ENCODE results near the gene XPO5. TPM values are rescaled to one million over a fixed set of nuclear protein-coding genes. Genes with fewer than 3 reads are reported as not detected.

XPO5 gene
- total RNA-seq, result 100 to 1,000 TPM; 119 to 121 TPM

DNA sequence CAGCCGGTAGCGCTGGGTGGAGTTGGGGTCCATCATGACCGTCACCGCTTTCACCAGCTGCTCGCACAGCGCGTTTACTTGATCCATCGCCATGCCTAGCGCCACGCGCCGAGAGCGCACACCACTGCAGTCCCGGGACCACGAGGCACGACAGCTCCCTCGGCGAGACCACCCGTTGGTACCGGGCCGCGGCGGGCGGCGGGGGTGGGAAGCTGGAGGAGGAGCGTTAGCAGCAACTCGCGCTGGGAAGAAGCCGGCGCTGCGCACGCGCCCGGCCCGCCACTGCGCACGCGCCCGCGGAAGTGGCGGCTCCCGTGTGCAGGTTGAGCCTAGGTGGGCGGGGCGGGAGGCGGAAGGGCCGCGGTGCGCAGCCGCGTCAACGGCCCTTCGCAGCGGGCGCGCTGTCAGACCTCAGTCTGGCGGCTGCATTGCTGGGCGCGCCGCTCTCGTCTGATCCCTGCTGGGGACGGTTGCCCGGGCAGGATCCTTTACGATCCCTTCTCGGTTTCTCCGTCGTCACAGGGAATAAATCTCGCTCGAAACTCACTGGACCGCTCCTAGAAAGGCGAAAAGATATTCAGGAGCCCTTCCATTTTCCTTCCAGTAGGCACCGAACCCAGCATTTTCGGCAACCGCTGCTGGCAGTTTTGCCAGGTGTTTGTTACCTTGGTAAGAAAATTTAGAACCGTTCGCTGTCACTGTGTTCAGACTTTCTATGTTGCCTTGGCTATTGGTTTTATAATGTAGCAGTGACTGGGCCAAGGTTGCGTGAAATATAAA lies at the start of gene XPO5, which contains the start of gene POLH:
Gene XPO5 (minus strand): TSS at position 267 of the 780 bp plus-strand sequence. CDS start 174 bp downstream, at position 93.
Gene POLH (plus strand): TSS at position 414 of the 780 bp plus-strand sequence. CDS start 6,135 bp downstream, outside the sequence.
- DNase-seq, result peak; percentile 96
- H3K27me3 Mint-ChIP-seq, result no peaks in the 10 kb centered on the region
- H3K4me1 Mint-ChIP-seq, result peaks cover 38% of the 10 kb centered on the region
- H3K27ac Mint-ChIP-seq, result peak within 1 kb of the TSS; percentile 91
- no peaks in the 10 kb centered on the region for H3K9me3 Mint-ChIP-seq
- H3K4me3 Mint-ChIP-seq, result peak within 1 kb of the TSS; percentile 95
- peaks cover 28% of the 10 kb centered on the region for H3K36me3 Mint-ChIP-seq

DNA sequence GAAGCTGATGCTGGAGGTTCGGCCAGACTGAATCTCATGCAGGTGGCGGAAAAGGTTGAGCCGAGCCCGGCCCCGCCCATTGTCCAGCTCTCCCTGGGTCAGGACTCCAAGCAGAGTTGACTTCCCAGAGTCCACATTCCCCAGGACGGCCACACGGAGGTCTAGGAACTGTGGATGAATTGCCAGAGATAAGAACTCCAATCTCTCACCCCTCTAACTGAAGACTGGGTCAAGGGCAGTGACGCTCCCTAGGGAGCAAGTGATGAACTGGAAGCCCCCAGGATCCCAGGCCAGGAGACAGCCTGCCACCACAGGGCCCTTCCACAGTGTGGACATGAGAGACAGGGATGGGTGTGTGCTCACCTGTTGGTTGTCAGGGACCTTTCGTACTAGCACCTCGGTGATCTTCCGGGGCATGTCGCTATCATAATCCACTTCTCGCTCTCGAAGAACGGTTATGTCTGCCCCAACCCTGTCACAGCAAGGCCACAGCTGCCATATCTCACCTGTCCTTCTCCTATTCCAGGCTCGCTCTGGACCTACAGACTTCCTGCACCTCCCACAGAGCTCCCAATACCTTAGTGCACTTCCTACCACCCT lies 49.7 kb upstream of the XPO5 start:
- Mint-ChIP-seq H3K4me1 (peaks cover 30% of the 10 kb centered on the region), H3K27me3 (no peaks in the 10 kb centered on the region), H3K27ac (no peak overlapping the region), H3K9me3 (no peaks in the 10 kb centered on the region), H3K4me3 (no peak overlapping the region), H3K36me3 (peaks cover 24% of the 10 kb centered on the region)
- no peak for DNase-seq

DNA sequence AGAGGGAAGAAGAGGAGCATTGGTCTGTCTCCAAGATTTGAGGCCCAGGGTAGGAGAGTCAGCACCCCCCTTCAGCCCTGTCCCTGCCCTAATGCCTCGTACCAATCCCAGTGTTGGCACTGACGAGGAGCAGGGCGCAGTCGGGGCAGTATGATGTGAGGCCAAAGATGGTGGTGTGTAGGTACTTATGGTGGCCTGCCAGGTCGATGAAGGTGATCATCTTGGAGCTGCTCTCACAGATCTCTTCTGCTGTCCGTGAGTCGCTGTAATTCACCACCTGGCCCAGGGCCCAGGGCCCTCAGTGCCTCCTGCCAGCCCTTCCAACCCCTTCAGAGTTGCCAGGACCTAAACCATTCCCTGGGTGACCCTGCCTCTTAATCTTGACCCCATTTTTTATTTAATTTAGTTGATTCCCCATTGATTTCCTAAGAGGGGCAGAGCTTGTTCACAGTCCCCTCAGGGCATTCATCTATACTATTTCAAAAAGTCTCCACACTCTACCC lies 49.0 kb upstream of the XPO5 start:
- Mint-ChIP-seq H3K27me3 (no peaks in the 10 kb centered on the region), H3K4me3 (no peak overlapping the region), H3K9me3 (no peaks in the 10 kb centered on the region), H3K27ac (no peak overlapping the region), H3K4me1 (peaks cover 25% of the 10 kb centered on the region), H3K36me3 (peaks cover 24% of the 10 kb centered on the region)
- no peak for DNase-seq

DNA sequence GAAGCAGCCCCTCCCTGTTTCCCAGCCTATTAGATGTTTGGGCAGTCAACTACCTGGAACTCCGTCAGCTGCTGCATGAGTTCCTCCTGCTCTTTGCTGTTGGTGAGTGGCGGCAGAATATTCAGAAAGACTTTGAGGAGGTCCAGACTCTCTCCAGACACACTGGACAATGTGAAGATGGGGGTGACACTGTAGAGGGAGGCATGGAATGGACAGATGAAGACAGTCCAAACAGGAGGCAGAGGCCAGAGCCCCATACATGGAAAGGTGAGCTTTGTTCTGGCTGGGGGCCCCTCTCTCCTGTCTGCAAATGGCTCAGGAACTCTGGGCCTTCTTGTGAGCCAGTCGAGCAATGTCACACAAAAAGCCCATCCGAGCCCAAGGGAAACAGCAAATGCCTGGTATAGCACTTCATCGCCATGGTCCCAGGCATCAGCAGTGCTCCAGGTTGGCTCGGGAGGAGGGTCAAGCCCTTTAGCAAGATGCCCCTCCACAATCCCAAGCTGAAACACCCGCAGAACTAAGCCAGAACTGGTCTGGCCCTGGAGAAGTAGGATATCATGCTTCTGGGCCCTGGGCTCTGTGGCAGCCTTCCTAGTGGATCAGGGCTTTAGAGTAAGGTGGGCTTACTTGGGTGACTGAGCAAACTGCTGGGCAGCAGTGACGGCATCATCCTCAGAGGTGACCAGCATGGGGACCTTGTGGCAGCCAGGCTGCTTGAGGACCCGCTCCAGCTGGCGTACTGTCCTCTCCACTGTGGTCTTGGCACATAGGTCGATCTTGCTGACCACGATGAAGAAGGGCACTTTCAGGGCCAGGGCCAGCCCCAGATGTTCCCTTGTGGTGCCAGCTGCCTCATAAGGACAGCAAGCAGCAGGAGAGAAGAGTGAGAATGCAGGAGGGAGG lies 48.3 kb upstream of the XPO5 start:
- H3K36me3 Mint-ChIP-seq, result peaks cover 24% of the 10 kb centered on the region
- no peak overlapping the region for H3K27ac Mint-ChIP-seq

DNA sequence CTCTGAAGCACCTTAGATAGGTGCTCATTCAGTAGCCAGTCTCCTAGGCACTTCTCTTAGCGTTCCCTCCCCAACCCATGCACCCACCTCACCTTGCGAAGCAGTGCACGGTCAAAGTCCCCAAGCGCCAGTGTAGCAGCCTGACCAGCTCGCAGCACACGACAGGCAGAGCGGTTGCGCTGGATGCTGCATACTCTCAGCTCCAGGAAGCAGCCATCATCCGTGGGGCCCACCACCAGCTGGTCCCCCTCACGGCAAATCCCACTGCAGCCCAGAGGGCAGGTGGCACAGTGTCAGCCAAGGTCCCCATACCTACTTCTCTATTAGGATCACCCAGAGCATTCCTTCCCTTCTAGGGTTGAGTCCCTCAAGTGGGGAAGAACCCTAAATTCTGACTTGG lies 46.7 kb upstream of the XPO5 start:
- DNase-seq, result no peak
- no peaks in the 10 kb centered on the region for H3K9me3 Mint-ChIP-seq
- peaks cover 20% of the 10 kb centered on the region for H3K36me3 Mint-ChIP-seq
- H3K4me1 Mint-ChIP-seq, result peaks cover 17% of the 10 kb centered on the region
- H3K27ac Mint-ChIP-seq, result no peak overlapping the region
- H3K27me3 Mint-ChIP-seq, result no peaks in the 10 kb centered on the region
- no peak overlapping the region for H3K4me3 Mint-ChIP-seq

More for the DNA sequence above, 48.3 kb upstream of the XPO5 start:
- H3K9me3 Mint-ChIP-seq, result no peaks in the 10 kb centered on the region
- H3K4me3 Mint-ChIP-seq, result no peak overlapping the region
- no peak for DNase-seq
- peaks cover 25% of the 10 kb centered on the region for H3K4me1 Mint-ChIP-seq
- H3K27me3 Mint-ChIP-seq, result no peaks in the 10 kb centered on the region

DNA sequence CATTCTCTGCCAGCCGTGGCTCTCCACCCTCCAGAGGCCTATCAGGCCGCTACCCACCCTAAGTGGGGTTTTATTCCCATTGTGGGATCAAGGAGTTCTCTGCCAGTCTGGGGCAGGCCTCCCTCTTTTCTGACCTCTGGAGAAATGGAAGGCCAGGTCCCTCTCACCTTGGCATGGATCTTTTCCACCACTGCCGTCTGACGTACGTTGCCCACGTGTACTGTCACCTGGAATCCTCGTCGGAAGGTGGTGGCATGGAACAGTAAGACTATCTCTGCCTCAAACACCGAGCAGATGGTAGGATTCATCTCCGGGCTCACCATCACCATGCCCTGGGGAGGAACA lies 46.0 kb upstream of the XPO5 start:
- Mint-ChIP-seq H3K9me3 (no peaks in the 10 kb centered on the region), H3K36me3 (peaks cover 16% of the 10 kb centered on the region), H3K27me3 (no peaks in the 10 kb centered on the region), H3K27ac (peak overlapping the region; percentile 30), H3K4me1 (peaks cover 10% of the 10 kb centered on the region), H3K4me3 (no peak overlapping the region)
- no peak for DNase-seq

DNA sequence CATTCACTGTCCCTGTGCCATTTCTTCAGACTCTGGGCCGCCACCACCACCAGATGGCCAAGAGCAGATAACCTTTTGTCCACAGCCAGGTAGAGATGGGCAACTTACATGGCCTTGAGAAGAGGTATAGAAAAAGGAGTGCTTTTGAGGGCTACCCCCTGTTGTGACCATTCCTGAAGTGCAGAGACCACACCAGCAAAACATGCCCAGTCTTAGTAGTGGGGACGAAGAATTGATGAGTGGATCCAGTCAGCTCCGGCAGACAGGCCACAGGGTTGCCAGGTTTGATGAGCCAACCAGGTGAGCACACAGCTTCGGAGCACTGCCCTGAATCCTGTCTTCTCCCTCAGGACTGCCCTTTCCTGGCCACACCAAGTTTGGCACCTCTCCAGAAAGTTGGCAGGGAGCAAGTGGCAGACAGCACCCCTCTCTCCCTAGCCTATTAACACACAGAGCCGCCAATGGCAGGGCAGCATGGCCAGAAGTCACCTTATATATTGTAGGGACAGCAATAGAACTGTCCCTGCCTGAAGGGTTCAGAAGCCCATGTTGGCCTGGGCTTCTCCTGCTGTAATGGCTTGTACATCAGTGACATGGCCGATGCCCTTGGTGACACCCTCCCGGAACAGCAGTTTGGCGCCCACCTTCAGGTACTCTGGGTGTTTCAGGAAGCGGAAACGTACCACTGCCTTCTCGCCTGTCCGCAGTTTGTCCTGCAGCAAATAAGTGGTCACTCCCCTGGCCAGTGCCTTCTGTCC lies 45.4 kb upstream of the XPO5 start:
- Mint-ChIP-seq H3K36me3 (peaks cover 17% of the 10 kb centered on the region), H3K4me1 (peaks cover 4% of the 10 kb centered on the region), H3K9me3 (no peaks in the 10 kb centered on the region)

DNA sequence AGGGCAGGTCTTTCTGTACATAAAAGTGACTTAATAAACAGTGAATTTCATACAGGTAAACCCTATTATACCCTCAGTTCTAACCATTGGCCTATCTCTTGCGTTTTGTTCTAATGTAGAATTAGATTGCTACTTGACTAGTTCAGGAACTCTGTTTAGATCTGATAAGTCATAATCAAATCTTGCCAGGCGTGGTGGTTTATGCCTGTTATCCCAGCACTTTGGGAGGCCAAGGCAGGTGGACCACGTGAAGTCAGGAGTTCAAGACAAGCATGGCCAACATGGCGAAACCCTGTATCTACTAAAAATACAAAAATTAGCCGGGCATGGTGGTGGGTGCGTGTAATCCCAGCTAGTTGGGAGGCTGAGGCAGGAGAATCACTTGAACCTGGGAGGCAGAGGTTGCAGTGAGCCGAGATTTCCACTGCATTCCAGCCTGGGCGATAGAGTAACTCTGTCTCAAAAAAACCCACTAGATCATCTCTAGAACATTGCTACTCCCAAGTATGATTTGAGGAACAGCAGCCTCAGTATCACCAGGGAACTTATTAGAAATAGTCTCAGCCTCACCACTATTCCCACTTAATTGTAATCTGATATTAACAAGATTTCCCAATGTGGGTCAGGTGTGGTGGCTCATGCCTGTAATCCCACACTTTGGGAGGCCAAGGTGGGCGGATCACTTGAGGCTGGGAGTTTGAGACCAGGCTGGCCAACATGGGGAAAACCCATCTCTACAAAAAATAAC lies 41.1 kb upstream of the XPO5 start:
- Mint-ChIP-seq H3K27ac (no peak overlapping the region), H3K36me3 (peaks cover 14% of the 10 kb centered on the region), H3K4me1 (peaks cover 1% of the 10 kb centered on the region), H3K4me3 (no peak overlapping the region), H3K9me3 (no peaks in the 10 kb centered on the region), H3K27me3 (no peaks in the 10 kb centered on the region)
- no peak for DNase-seq

More for the DNA sequence above, 45.4 kb upstream of the XPO5 start:
- H3K27me3 Mint-ChIP-seq, result no peaks in the 10 kb centered on the region
- DNase-seq, result no peak
- no peak overlapping the region for H3K4me3 Mint-ChIP-seq
- H3K27ac Mint-ChIP-seq, result no peak overlapping the region

DNA sequence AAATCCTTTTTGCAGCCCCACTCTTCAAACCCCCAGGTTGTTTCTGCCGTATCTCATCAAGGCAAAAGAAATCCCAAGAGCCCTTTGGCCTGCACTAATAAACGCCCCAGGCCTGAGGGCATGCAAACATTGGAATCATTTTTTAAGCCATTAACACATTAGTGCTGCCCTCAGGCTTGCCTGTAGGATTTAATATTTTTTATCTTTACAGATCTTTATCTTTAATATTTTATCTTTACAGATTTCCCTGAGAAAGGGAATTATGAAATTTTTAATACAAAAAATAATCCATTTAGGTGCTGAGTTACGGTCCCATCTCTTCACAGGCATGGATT lies 38.5 kb upstream of the XPO5 start:
- H3K27ac Mint-ChIP-seq, result no peak overlapping the region
- no peak overlapping the region for H3K4me3 Mint-ChIP-seq
- peaks cover 17% of the 10 kb centered on the region for H3K36me3 Mint-ChIP-seq
- no peaks in the 10 kb centered on the region for H3K4me1 Mint-ChIP-seq
- H3K27me3 Mint-ChIP-seq, result no peaks in the 10 kb centered on the region
- H3K9me3 Mint-ChIP-seq, result no peaks in the 10 kb centered on the region
- no peak for DNase-seq

DNA sequence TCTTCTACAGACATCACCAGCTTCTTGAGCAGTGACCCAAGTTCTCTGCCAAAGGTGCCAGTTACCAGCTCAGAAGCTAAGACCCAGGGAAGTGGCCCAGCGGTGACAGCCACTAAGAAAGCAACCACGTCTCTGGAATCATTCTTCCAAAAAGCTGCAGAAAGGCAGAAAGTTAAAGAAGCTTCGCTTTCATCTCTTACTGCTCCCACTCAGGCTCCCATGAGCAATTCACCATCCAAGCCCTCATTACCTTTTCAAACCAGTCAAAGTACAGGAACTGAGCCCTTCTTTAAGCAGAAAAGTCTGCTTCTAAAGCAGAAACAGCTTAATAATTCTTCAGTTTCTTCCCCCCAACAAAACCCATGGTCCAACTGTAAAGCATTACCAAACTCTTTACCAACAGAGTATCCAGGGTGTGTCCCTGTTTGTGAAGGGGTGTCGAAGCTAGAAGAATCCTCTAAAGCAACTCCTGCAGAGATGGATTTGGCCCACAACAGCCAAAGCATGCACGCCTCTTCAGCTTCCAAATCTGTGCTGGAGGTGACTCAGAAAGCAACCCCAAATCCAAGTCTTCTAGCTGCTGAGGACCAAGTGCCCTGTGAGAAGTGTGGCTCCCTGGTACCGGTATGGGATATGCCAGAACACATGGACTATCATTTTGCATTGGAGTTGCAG lies 38.0 kb upstream of the XPO5 start:
- H3K36me3 Mint-ChIP-seq, result peaks cover 19% of the 10 kb centered on the region
- no peak for DNase-seq
- H3K27me3 Mint-ChIP-seq, result no peaks in the 10 kb centered on the region
- no peaks in the 10 kb centered on the region for H3K9me3 Mint-ChIP-seq
- H3K4me1 Mint-ChIP-seq, result no peaks in the 10 kb centered on the region
- no peak overlapping the region for H3K27ac Mint-ChIP-seq
- H3K4me3 Mint-ChIP-seq, result no peak overlapping the region

DNA sequence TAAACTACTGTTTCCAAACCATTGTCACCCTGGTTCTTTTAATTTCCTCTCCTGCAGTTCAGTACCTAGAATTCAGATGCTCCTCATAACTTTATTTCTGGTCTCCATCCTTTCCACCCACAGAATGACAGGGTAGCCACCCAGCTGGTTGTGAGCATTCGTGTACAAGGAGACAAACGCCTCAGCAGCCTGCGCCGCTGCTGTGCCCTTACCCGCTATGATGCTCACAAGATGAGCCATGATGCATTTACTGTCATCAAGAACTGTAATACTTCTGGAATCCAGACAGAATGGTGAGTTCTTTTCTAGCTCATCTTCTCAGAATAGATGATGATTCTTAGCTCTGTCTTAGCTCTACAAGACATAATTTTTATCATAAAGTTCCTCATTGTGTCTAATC lies 34.6 kb upstream of the XPO5 start:
- Mint-ChIP-seq H3K4me3 (no peak overlapping the region), H3K36me3 (peaks cover 19% of the 10 kb centered on the region), H3K27ac (no peak overlapping the region), H3K9me3 (no peaks in the 10 kb centered on the region), H3K27me3 (no peaks in the 10 kb centered on the region), H3K4me1 (peaks cover 3% of the 10 kb centered on the region)
- DNase-seq, result no peak

DNA sequence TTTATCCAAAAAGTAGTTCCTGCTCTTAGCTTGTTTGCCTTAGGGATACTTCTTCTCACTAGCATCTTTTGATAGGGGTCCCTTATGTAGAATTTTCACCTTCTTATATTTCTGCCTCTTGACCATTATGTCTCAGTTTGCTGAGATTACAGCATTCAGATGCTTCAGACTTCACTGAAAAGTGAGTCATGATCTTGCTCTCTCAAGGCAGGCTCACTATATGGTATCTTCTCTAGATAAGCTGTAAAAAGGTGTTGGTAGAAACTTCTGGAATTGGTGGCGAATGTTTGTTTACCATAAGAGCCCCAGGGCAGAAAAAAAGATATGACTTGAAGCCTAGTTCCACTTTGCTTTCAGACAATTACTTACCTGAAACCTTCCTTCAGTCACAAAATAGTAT lies 33.6 kb upstream of the XPO5 start:
- DNase-seq, result no peak
- H3K36me3 Mint-ChIP-seq, result peaks cover 19% of the 10 kb centered on the region
- H3K9me3 Mint-ChIP-seq, result no peaks in the 10 kb centered on the region
- no peak overlapping the region for H3K4me3 Mint-ChIP-seq
- H3K27ac Mint-ChIP-seq, result no peak overlapping the region
- H3K4me1 Mint-ChIP-seq, result peaks cover 3% of the 10 kb centered on the region
- H3K27me3 Mint-ChIP-seq, result no peaks in the 10 kb centered on the region

DNA sequence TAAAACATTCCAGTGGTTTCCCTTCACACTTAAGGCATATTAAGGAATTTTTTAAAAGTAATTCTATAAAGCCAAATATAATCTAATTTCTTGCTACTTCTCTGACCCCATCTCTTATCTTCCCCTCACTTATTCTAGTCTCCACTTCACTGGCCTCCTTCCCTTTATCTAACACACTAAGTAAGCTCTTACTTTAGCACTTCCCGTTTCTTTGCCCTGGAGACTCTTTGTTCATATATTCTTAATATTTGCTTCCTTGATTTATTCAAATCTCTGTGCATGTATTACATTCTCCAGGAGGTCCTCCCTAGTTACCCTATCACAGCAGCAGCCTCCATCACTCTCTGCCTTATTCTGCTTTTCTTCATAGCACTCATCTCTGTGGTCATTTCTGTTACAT lies 33.0 kb upstream of the XPO5 start:
- Mint-ChIP-seq H3K9me3 (no peaks in the 10 kb centered on the region), H3K27ac (no peak overlapping the region), H3K4me3 (no peak overlapping the region), H3K4me1 (peaks cover 3% of the 10 kb centered on the region), H3K36me3 (peaks cover 16% of the 10 kb centered on the region), H3K27me3 (no peaks in the 10 kb centered on the region)
- DNase-seq, result no peak
